Activated CD4-positive, alpha-beta T cell treated with anti-CD3 and anti-CD28 coated beads, Interleukin-2, amount 50 U/mL, for 1 hour (primary cell): ENCODE results near the gene ATF7.
"Not testable (repeated sequence)": the region's sequence is repeated elsewhere in the genome, so short reads cannot be mapped to it uniquely, and the experiment has no call there.

Experiments
- DNase-seq: peaks from one replicate; pipeline ENCODE4 v3.0.0-alpha.2; 2020

ATF7 gene

GRCh38 chr12:53499266-53500141 lies 126.7 kb downstream of the ATF7 start, which contains the start of gene MAP3K12:
MAP3K12 (minus strand) TSS chr12:53499458; CDS start chr12:53487391, 12,067 bp downstream.
- DNase-seq: peak; percentile 44

- DNase-seq: no peak
These were observed 127.9 kb downstream of the ATF7 start for GRCh38 chr12:53498235-53498630.

- DNase-seq: no peak
These were observed 128.7 kb downstream of the ATF7 start for GRCh38 chr12:53497461-53497860.

- no peak for DNase-seq
These were observed 129.5 kb downstream of the ATF7 start for GRCh38 chr12:53496752-53497032.

GRCh38 chr12:53495903-53496751 lies 130.1 kb downstream of the ATF7 start:
- no peak for DNase-seq

- no peak for DNase-seq
These were observed 132.4 kb downstream of the ATF7 start for GRCh38 chr12:53493610-53494391.

GRCh38 chr12:53492830-53493609 lies 133.2 kb downstream of the ATF7 start:
- peak; percentile 82 for DNase-seq

GRCh38 chr12:53492188-53492587 lies 134.0 kb downstream of the ATF7 start:
- no peak for DNase-seq

GRCh38 chr12:53489242-53489864 lies 136.8 kb downstream of the ATF7 start:
- DNase-seq: no peak

- DNase-seq: no peak
These were observed 139.3 kb downstream of the ATF7 start for GRCh38 chr12:53486736-53487487.

- DNase-seq: no peak
These were observed 140.0 kb downstream of the ATF7 start for GRCh38 chr12:53485955-53486735.

GRCh38 chr12:53484686-53485575 lies 141.3 kb downstream of the ATF7 start:
- no peak for DNase-seq

- DNase-seq: no peak
These were observed 142.2 kb downstream of the ATF7 start for GRCh38 chr12:53483979-53484377.

GRCh38 chr12:53483225-53483978 lies 142.8 kb downstream of the ATF7 start:
- no peak for DNase-seq

- no peak for DNase-seq
These were observed 143.5 kb downstream of the ATF7 start for GRCh38 chr12:53482626-53483168.

- no peak for DNase-seq
These were observed 144.1 kb downstream of the ATF7 start for GRCh38 chr12:53481939-53482586.

- not testable (repeated sequence) for DNase-seq
These were observed 144.7 kb downstream of the ATF7 start for GRCh38 chr12:53481458-53481857.
